ENCODE data around the gene PFDN4. TPM values are rescaled to one million over a fixed set of nuclear protein-coding genes. Genes with fewer than 3 reads are reported as not detected.

Gene PFDN4
- total RNA-seq, 2 donors from 2014 or later, result 48.2 to 101 TPM

DNA sequence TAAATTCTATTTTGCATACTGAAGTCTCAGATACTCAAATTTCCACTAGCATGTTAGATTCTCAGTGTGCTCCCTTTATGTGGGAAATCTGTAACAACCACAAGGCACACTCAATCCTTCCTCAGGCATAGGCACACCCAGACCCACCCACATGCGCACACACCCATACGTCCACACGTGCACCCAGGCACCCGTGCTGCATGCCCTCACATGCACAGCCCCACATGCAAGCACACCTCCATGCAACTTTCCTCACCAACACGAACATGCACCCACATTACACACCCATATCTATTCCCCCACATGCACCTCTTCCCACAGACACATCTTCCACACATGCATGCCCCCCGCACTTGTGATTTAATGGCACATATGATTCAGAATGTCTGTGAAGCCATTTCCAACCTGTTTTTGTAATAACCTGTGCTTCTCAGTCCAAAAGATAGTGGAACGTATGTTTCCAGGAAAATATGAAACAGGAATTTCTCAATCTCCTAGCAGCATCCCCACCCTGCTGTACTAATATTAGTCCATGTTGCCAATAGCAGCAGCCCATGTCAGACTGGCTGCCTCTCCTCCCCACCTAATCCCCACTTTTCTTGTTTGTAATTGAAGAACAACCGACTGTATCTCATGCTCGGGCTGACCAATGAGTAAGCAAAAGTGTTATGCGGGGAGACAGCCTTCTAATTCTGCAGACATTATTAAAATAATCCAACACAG, 22.8 kb upstream of the PFDN4 start:
- Histone ChIP-seq H3K27ac (no peak overlapping the region), H3K4me3 (no peak overlapping the region), H3K4me1 (no peaks in the 10 kb centered on the region), H3K36me3 (no peaks in the 10 kb centered on the region), H3K27me3 (no peaks in the 10 kb centered on the region), H3K9me3 (no peaks in the 10 kb centered on the region)
- DNase-seq (ENCODE audit: low spot score), result no peak
- TF ChIP-seq, protein P1, sequence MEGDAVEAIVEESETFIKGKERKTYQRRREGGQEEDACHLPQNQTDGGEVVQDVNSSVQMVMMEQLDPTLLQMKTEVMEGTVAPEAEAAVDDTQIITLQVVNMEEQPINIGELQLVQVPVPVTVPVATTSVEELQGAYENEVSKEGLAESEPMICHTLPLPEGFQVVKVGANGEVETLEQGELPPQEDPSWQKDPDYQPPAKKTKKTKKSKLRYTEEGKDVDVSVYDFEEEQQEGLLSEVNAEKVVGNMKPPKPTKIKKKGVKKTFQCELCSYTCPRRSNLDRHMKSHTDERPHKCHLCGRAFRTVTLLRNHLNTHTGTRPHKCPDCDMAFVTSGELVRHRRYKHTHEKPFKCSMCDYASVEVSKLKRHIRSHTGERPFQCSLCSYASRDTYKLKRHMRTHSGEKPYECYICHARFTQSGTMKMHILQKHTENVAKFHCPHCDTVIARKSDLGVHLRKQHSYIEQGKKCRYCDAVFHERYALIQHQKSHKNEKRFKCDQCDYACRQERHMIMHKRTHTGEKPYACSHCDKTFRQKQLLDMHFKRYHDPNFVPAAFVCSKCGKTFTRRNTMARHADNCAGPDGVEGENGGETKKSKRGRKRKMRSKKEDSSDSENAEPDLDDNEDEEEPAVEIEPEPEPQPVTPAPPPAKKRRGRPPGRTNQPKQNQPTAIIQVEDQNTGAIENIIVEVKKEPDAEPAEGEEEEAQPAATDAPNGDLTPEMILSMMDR (IDR thresholded peaks at IDR 0.05), result no peak

DNA sequence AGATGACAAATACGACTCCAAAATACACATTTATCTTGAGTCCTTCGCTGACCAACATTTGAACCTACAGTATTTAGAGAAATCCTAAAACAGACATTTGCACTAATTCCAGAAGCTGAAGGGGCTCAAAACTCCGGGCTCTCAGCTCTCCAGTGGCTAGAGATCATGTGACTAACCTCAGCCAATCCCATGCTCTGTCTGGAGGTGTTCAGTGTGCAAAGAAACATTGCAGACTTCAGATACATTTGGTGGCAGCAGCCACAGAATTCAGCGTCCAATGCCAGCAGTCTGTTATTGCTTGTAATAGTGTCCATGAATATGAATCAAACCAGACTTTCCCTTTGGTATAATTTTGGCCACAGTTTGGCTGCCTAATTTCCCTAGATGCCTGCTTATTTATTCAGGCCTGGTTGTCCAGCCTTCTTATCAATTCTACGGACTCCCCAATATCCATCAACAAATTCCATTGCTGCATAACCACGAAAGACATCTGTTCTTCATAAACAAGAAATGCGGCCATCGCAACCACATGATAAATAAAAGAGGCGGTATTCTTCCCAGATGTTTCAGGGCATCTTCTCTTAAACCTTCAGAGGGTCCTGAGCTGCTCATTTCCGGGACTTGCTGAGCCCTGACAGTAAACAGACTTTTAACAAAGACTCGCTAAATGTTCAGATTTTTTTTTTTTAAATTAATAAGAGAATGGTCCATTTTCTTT, 19.6 kb upstream of the PFDN4 start:
- Histone ChIP-seq H3K4me1 (no peaks in the 10 kb centered on the region), H3K27me3 (no peaks in the 10 kb centered on the region), H3K4me3 (no peak overlapping the region), H3K27ac (no peak overlapping the region), H3K9me3 (no peaks in the 10 kb centered on the region), H3K36me3 (no peaks in the 10 kb centered on the region)
- DNase-seq (ENCODE audit: low spot score), result no peak
- TF ChIP-seq, protein P1 (IDR thresholded peaks at IDR 0.05), result no peak

GRCh38 chr20:54189630-54190029, 18.3 kb upstream of the PFDN4 start:
- Histone ChIP-seq H3K4me1 (no peaks in the 10 kb centered on the region), H3K9me3 (no peaks in the 10 kb centered on the region), H3K27me3 (no peaks in the 10 kb centered on the region), H3K27ac (no peak overlapping the region), H3K4me3 (no peak overlapping the region), H3K36me3 (no peaks in the 10 kb centered on the region)
- TF ChIP-seq, protein P1 (IDR thresholded peaks at IDR 0.05), result no peak
- no peak for DNase-seq (ENCODE audit: low spot score)

- no peak for DNase-seq (ENCODE audit: low spot score)
- Histone ChIP-seq H3K9me3 (no peaks in the 10 kb centered on the region), H3K36me3 (no peaks in the 10 kb centered on the region), H3K27ac (no peak overlapping the region), H3K4me3 (no peak overlapping the region), H3K27me3 (no peaks in the 10 kb centered on the region), H3K4me1 (no peaks in the 10 kb centered on the region)
- TF ChIP-seq, protein P1 (IDR thresholded peaks at IDR 0.05), result no peak
Observed at GRCh38 chr20:54190217-54190616, 17.7 kb upstream of the PFDN4 start.

DNA sequence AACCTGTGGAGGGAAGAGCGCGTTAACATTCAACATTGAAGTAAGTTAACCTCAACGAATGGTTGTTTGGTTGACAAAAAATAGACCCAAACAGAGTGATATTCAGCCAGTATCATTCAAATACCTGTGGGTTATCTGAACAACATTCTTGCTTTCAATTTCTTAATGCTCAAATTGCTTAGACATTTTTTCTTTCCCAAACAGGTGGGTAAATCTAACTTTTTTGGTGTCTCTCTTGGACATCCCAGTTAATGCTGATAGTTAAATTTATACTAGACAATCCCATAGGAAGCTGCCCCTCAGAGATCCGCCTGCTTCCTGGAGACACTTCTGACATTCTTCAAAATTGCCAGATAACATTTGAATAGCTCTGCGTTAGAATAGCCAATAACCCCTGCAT, 14.1 kb upstream of the PFDN4 start:
- H3K9me3 ChIP-seq, result no peaks in the 10 kb centered on the region
- DNase-seq (ENCODE audit: low spot score), result no peak
- no peak overlapping the region for H3K27ac ChIP-seq
- TF ChIP-seq, protein P1 (IDR thresholded peaks at IDR 0.05), result no peak
- H3K27me3 ChIP-seq, result no peaks in the 10 kb centered on the region
- no peaks in the 10 kb centered on the region for H3K4me1 ChIP-seq
- H3K36me3 ChIP-seq, result no peaks in the 10 kb centered on the region
- no peak overlapping the region for H3K4me3 ChIP-seq
